ENCODE results near the gene ORM2.

The ORM2 gene

DNA sequence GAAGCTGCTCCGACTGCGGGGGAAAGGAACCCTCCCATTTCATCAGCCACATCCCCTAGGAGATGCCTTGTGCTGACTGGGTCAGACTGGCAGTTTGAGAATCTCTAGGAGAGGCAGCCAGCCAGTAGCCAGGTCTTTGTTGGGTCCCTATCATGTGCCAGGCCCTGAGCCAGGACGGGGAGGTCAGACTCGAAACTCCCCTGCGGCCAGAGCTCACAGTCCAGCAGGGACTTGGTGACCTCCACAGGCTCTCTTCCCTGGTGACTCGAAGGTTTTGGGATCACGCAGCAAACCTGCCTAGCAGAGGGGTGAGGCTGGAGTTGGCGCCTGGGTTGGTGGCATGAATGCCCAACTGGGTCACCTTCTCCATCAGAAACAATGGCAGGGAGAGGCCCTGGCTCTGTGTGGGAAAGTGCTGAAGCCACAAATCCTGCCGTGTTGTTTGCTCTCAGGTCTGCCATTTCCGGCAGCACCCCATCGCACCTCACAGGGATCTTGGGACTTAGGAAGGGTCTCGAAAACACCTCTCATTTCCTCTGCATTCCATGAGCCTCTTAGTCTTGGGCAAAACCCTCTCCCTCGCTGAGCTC is 21.2 kb upstream of the ORM2 start:
- FAIRE-seq = no peak
- TF ChIP-seq POLR2A (IDR thresholded peaks at IDR 0.05; ENCODE audit: low read depth, low read length) (no peak), TAF1 (IDR thresholded peaks at IDR 0.05; ENCODE audit: borderline replicate concordance, low read depth, low read length) (no peak), POLR2AphosphoS5 (IDR thresholded peaks at IDR 0.05; ENCODE audit: low read depth, low read length) (no peak)
- no peak for DNase-seq (ENCODE audit: insufficient read length)

DNA sequence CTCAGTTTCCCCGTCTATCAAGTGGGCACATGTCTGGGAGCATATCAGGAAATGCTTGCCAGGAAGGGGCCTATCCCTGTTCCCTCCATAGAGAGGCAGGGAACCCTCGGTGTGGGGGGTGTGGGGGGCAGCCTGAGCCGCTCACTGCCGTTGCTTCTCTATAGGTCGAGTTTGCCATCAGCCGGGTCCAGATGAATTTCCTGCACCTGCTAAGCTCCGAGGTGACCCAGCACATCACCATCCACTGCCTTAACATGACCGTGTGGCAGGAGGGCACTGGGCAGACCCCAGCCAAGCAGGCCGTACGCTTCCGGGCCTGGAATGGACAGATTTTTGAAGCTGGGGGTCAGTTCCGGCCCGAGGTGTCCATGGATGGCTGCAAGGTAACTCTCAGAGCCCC is 20.6 kb upstream of the ORM2 start:
- no peak for FAIRE-seq
- DNase-seq (ENCODE audit: insufficient read length) = no peak
- TF ChIP-seq POLR2AphosphoS5 (IDR thresholded peaks at IDR 0.05; ENCODE audit: low read depth, low read length) (no peak), POLR2A (IDR thresholded peaks at IDR 0.05; ENCODE audit: low read depth, low read length) (no peak), TAF1 (IDR thresholded peaks at IDR 0.05; ENCODE audit: borderline replicate concordance, low read depth, low read length) (no peak)

DNA sequence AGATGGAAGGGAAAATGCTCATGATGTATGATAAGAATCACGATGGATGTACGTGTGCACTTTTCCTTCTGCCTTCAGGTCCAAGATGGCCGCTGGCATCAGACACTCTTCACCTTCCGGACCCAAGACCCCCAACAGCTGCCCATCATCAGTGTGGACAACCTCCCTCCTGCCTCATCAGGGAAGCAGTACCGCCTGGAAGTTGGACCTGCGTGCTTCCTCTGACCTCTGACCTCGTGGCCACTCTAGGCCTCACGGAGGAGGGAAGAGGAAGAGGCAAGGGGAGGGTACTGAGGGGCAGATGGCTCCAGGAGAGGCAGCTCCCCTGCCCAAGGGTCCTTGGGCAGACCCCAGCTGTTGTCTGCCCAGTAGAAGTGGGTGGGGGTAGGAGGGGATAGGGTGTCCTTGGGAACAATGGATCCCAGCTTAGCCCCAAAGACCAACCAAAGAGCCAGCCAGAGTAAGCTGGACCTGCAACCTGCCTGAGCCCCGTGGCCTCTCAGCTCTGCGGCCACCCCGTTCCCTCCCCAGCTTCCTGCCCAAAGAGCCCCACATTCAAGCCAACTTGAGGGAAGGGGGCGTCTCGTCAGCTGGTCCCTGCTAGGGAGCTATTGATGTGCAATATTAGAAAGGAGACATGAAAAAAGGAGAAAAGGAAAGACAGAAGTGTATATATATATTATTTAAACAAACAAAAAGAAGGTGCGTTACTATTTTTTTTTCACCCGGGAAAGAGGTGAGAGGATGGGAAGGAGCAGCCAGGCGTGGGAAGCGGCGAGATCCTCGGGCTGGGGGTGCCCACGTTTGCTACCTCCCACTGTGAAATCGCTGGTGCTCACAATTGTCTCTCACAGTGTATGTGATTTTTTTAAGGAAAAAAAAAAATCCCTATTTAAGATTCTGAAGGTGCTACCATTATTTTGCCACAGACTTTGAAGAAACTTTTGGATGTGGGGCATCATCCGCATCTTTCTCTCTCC is 18.9 kb upstream of the ORM2 start:
- no peak for DNase-seq (ENCODE audit: insufficient read length)
- no peak for FAIRE-seq
- no peak for TF ChIP-seq POLR2A (IDR thresholded peaks at IDR 0.05; ENCODE audit: low read depth, low read length)

DNA sequence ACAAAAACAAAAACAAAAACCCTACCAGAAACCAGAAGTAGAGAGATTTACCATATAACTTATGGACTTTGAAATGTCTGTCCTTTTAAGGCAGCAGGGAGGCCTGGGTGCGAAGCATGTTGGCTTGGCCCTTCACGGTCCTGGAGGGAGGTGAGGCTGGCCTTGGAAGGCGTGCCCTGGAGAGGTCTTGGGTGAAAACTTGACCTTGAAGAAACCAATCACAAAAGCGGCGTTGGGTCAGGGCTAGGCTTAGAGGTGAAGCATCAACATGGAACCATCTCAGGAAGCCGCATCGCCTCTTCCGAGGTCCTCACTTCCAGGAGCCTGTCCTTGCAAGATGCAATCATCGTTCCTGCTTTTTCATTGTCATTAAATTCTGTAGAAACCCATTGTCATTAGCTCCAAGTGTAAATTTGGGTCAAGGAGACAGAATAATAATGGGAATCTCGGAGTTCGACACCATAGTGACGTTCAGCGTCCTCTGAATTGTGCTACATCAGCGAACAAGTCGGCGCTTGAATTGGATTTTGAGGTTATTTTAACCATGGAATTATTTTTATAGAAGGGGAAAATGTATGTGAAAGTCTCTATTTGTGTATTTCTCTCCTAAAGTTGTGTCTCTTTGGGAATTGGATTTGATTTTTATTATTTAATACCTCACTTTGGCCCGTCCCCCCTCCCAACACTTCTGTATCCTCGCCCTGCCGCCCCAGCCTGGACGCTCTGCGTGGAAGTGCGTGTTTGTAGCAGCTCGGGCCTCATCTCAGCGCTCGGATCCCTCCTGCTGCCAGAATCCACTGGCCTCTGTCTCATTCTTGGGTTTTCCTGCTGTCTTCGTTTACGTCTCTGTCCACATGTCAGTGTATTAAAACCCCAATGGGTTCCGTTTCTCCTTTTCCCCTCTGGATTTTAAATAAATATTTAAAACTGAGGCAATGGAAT is 17.8 kb upstream of the ORM2 start:
- TF ChIP-seq POLR2AphosphoS5 (IDR thresholded peaks at IDR 0.05; ENCODE audit: low read depth, low read length) = no peak
- TF ChIP-seq POLR2A (IDR thresholded peaks at IDR 0.05; ENCODE audit: low read depth, low read length) = no peak
- no peak for TF ChIP-seq TAF1 (IDR thresholded peaks at IDR 0.05; ENCODE audit: borderline replicate concordance, low read depth, low read length)
- FAIRE-seq (no peak), DNase-seq (ENCODE audit: insufficient read length) (no peak)

DNA sequence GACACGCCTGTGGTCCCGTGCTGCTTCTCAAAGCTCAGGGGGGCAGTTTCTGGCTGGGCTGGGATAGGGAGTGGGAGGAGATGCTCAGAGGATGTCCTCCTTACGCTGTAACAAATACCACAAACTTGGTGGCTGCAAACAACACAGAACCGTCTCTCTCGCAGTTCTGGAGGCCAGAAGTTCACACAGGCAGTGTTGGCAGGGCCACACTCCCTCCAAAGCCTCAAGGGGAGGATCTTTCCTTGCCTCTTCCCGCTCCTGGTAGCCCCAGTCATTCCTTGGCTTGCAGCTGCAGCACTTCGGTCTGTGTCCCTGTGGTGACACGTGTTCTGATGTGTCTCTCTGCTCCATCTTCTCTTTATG is 17.2 kb upstream of the ORM2 start:
- TF ChIP-seq POLR2AphosphoS5 (IDR thresholded peaks at IDR 0.05; ENCODE audit: low read depth, low read length) = no peak
- no peak for TF ChIP-seq TAF1 (IDR thresholded peaks at IDR 0.05; ENCODE audit: borderline replicate concordance, low read depth, low read length)
- TF ChIP-seq POLR2A (IDR thresholded peaks at IDR 0.05; ENCODE audit: low read depth, low read length) = no peak
- no peak for DNase-seq (ENCODE audit: insufficient read length)
- no peak for FAIRE-seq

DNA sequence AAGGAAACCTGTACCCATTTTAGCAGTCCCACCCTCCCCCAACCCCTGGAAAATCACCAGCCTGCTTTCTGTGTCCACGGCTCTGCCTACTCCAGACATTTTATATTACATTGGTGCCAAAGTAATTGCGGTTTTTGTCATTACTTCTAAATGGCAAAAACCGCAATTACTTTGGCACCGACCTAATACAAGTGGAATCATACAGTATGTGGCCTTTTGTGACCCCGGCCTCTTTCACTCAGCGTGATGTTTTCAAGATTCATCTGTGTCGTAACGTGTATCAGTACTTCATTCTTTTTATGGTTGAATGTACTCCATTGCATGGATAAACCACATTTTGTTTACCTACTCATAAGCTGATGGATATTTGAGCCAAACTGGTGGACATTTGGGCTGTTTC is 16.5 kb upstream of the ORM2 start:
- no peak for FAIRE-seq
- TF ChIP-seq POLR2A (IDR thresholded peaks at IDR 0.05; ENCODE audit: low read depth, low read length) (no peak), POLR2AphosphoS5 (IDR thresholded peaks at IDR 0.05; ENCODE audit: low read depth, low read length) (no peak), TAF1 (IDR thresholded peaks at IDR 0.05; ENCODE audit: borderline replicate concordance, low read depth, low read length) (no peak)
- DNase-seq (ENCODE audit: insufficient read length) = no peak

DNA sequence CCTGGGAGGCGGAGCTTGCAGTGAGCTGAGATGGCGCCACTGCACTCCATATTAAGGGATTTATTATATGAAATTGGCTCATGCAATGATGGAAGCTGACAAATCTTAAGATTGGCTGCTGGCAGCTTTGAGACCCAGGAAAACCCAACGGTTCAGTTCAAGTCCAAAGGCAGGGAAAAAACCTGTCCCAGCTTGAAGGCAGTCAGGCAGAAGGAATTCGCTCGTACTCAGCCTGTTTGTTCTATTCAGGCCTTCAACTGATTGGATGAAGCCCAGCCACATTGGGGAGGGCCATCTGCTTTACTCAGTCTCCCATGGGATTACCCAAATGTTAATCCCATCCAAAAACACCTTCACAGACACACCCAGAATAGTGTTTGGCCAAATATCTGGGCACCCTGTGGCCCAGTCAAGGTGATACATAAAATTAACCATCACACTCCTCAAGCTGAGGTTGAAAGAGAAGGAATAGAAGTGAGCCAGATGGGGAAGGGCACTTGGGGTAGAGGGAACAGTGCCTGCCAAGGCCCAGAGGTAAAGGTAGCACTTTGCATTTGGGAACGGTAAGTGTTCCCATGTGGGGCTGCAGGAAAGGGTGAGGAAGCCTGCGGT is 15.3 kb upstream of the ORM2 start:
- no peak for TF ChIP-seq POLR2A (IDR thresholded peaks at IDR 0.05; ENCODE audit: low read depth, low read length)
- no peak for TF ChIP-seq POLR2AphosphoS5 (IDR thresholded peaks at IDR 0.05; ENCODE audit: low read depth, low read length)
- TF ChIP-seq TAF1 (IDR thresholded peaks at IDR 0.05; ENCODE audit: borderline replicate concordance, low read depth, low read length) = no peak
- no peak for DNase-seq (ENCODE audit: insufficient read length)
- no peak for FAIRE-seq

DNA sequence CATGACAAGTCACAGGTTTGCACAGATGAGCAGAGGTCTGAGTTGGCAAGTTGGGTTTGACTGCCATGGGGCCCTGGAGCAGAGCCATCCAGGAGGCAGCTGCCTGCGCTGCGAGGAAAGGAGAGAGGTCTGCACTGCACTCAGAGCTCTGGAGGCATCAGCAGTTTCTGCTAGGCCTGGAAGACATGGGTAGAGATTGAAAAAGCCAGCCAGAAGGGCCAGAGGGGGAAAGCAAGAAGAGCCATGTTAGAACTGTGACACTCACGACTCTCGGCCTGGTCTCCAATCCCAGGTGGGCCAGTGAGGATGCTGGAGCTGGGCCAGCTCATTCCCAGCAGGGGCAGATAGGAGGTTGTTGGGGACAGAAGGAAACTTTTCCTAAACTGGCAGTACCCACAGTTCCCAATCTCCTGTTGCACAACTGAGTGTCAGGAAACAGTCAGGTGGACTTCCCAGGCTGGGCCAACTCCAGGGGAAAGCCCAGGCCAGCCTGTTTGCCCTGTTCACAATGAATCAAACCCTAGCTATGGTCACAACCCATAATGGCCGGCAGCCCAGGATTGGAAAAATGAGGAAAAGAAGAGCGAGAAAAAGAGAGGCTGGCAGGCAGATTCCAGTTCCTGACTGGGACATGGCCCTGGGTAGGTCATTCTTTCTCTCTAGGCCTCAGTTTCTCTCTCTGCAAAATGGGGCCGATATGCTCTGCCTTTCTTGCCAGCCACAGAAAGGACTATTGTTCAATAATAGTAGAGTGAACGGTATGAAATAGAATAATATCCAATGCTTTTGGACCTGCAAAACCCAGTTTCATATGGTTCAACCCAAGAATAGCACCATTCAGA is 14.6 kb upstream of the ORM2 start:
- FAIRE-seq (no peak), DNase-seq (ENCODE audit: insufficient read length) (no peak)
- no peak for TF ChIP-seq TAF1 (IDR thresholded peaks at IDR 0.05; ENCODE audit: borderline replicate concordance, low read depth, low read length)
- no peak for TF ChIP-seq POLR2A (IDR thresholded peaks at IDR 0.05; ENCODE audit: low read depth, low read length)
- TF ChIP-seq POLR2AphosphoS5 (IDR thresholded peaks at IDR 0.05; ENCODE audit: low read depth, low read length) = no peak

DNA sequence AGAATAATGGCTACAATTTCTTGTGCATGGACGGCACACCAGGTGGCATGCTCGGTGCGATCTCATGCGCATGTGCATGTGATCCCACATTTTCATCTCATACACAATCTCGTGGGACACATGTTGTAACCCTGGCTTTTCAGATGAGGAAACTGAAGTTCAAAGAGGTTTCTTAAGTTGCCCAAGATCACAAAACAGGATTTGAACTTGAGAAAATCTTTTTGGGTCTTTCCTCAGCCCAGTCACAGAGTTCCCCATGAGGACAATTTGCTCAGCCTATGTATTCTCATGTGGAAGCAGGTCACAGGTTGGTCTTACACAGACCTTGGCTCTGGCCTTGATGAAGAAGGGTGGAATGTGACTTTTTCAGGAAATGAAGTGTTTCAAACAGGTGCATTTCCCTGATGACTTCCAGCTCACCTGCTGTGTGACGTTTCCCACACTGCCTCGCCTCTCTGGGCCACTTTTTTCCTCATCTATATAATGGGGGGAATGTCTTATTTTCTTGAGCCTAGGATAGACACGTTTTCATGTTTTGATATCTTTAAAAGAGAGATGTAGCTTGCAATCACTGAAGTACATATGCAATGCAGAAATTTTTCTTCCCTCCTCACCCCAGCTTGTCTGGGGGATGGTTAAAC is 13.8 kb upstream of the ORM2 start:
- no peak for DNase-seq (ENCODE audit: insufficient read length)
- TF ChIP-seq POLR2AphosphoS5 (IDR thresholded peaks at IDR 0.05; ENCODE audit: low read depth, low read length) (no peak), POLR2A (IDR thresholded peaks at IDR 0.05; ENCODE audit: low read depth, low read length) (no peak), TAF1 (IDR thresholded peaks at IDR 0.05; ENCODE audit: borderline replicate concordance, low read depth, low read length) (no peak)
- no peak for FAIRE-seq
